DOHH2 (cell line): Measurements from ENCODE around the gene EPB41L2.
A peak's percentile ranks its signal among the peaks of the same experiment; 100 is the strongest.

Experiments
- H3F3A ChIP-seq: fragments of 200-600 bp; sonication (generic), shearing (Covaris generic); 2 replicates; pipeline ENCODE4 v1.6.0; 2016; ENCODE audit warnings: antibody characterized with exemption, mild to moderate bottlenecking; ENCODE audit not compliant: control insufficient read depth, insufficient read depth
- H3K27ac ChIP-seq: fragments of 200-600 bp; sonication (generic); 2 replicates; pipeline ENCODE4 v1.5.1; 2014; ENCODE audit warnings: low read depth, mild to moderate bottlenecking, low read length, moderate library complexity
- H3K27me3 ChIP-seq: fragments of 200-600 bp; sonication (generic); 2 replicates; pipeline ENCODE4 v1.6.1; 2014; ENCODE audit warnings: mild to moderate bottlenecking, low read length, mixed read lengths; ENCODE audit not compliant: control insufficient read depth
- H3K36me3 ChIP-seq: fragments of 200-600 bp; sonication (generic); 2 replicates; pipeline ENCODE4 v1.6.1; 2014; ENCODE audit warnings: mild to moderate bottlenecking, low read length, moderate library complexity, mixed read lengths; ENCODE audit not compliant: control insufficient read depth
- H3K4me1 ChIP-seq: fragments of 200-600 bp; sonication (generic); 2 replicates; pipeline ENCODE4 v1.6.1; 2014; ENCODE audit warnings: mild to moderate bottlenecking, low read length, mixed read lengths; ENCODE audit not compliant: control insufficient read depth
- H3K4me2 ChIP-seq: fragments of 200-600 bp; sonication (generic); 2 replicates; pipeline ENCODE4 v1.6.0; 2014; ENCODE audit warnings: mild to moderate bottlenecking, low read length, moderate library complexity
- H3K4me3 ChIP-seq: fragments of 200-600 bp; sonication (generic); 2 replicates; pipeline ENCODE4 v1.5.1; 2014; ENCODE audit warnings: mild to moderate bottlenecking, low read length, mixed read lengths
- H3K79me2 ChIP-seq: fragments of 200-600 bp; sonication (generic); 2 replicates; pipeline ENCODE4 v1.6.1; 2014; ENCODE audit warnings: mild to moderate bottlenecking, low read length, mixed read lengths; ENCODE audit not compliant: control insufficient read depth
- H3K9me2 ChIP-seq: fragments of 200-600 bp; sonication (generic); replicated peaks from 2 replicates; pipeline ENCODE4 v1.6.1; 2014; ENCODE audit warnings: mild to moderate bottlenecking, low read length, mixed read lengths; ENCODE audit not compliant: control insufficient read depth
- H3K9me3 ChIP-seq: fragments of 200-600 bp; sonication (generic); 2 replicates; pipeline ENCODE4 v1.6.1; 2014; ENCODE audit warnings: antibody characterized with exemption, low read length, mixed read lengths; ENCODE audit not compliant: control insufficient read depth, insufficient read depth
- H4K20me1 ChIP-seq: fragments of 200-600 bp; sonication (generic); 2 replicates; pipeline ENCODE4 v1.6.0; 2014; ENCODE audit warnings: low read depth, mild to moderate bottlenecking, antibody characterized with exemption, low read length, moderate library complexity; ENCODE audit not compliant: control insufficient read depth, insufficient read depth
- CTCF ChIP-seq: fragments of 200-600 bp; sonication (generic); IDR thresholded peaks from one replicate; pipeline ENCODE4 v1.5.1; 2014; ENCODE audit warnings: antibody characterized with exemption, mild to moderate bottlenecking, low read depth, low read length; ENCODE audit not compliant: poor library complexity, severe bottlenecking
- EZH2phosphoT487 ChIP-seq: fragments of 200-600 bp; sonication (generic); IDR thresholded peaks from 2 replicates; pipeline ENCODE4 v1.6.1; 2017; ENCODE audit warnings: borderline replicate concordance, mild to moderate bottlenecking, antibody characterized with exemption, low read length, moderate library complexity, mixed read lengths

The EPB41L2 gene

GRCh38 chr6:130873746-130874145 is 189.3 kb downstream of the EPB41L2 start:
- H3K9me2 ChIP-seq = no peaks in the 10 kb centered on the region
- H3K27ac ChIP-seq = no peak overlapping the region
- no peaks in the 10 kb centered on the region for H3K27me3 ChIP-seq
- H3K4me2 ChIP-seq = no peak overlapping the region
- no peak overlapping the region for H3K4me3 ChIP-seq
- no peaks in the 10 kb centered on the region for H3K4me1 ChIP-seq
- H3K79me2 ChIP-seq = no peaks in the 10 kb centered on the region
- H3K9me3 ChIP-seq = no peaks in the 10 kb centered on the region
- H4K20me1 ChIP-seq = no peaks in the 10 kb centered on the region
- H3K36me3 ChIP-seq = no peaks in the 10 kb centered on the region; the same call in 1 of the 2 replicates
- no peaks in the 10 kb centered on the region for H3F3A ChIP-seq
- no peak for TF ChIP-seq CTCF
- no peak for TF ChIP-seq EZH2phosphoT487

- H3K27me3 ChIP-seq = no peaks in the 10 kb centered on the region
- H3K79me2 ChIP-seq = no peaks in the 10 kb centered on the region
- H3F3A ChIP-seq = no peaks in the 10 kb centered on the region
- no peaks in the 10 kb centered on the region for H3K9me2 ChIP-seq
- no peaks in the 10 kb centered on the region for H4K20me1 ChIP-seq
- no peaks in the 10 kb centered on the region; the same call in 1 of the 2 replicates for H3K36me3 ChIP-seq
- no peak for TF ChIP-seq EZH2phosphoT487
- TF ChIP-seq CTCF = peak; percentile 97
- H3K4me2 ChIP-seq = no peak overlapping the region
- H3K4me1 ChIP-seq = no peaks in the 10 kb centered on the region
- H3K9me3 ChIP-seq = no peaks in the 10 kb centered on the region
- no peak overlapping the region for H3K27ac ChIP-seq
- no peak overlapping the region for H3K4me3 ChIP-seq
Measured at GRCh38 chr6:130872250-130873095, 190.6 kb downstream of the EPB41L2 start.

GRCh38 chr6:130870179-130870880 is 192.7 kb downstream of the EPB41L2 start:
- H3K9me3 ChIP-seq = no peaks in the 10 kb centered on the region
- H3K27me3 ChIP-seq = no peaks in the 10 kb centered on the region
- H4K20me1 ChIP-seq = no peaks in the 10 kb centered on the region
- H3K36me3 ChIP-seq = peaks cover 6% of the 10 kb centered on the region; the same call in 1 of the 2 replicates
- no peaks in the 10 kb centered on the region for H3K79me2 ChIP-seq
- no peak overlapping the region for H3K4me2 ChIP-seq
- no peaks in the 10 kb centered on the region for H3K4me1 ChIP-seq
- no peaks in the 10 kb centered on the region for H3K9me2 ChIP-seq
- TF ChIP-seq CTCF (no peak), EZH2phosphoT487 (no peak)
- no peaks in the 10 kb centered on the region for H3F3A ChIP-seq
- no peak overlapping the region for H3K4me3 ChIP-seq
- no peak overlapping the region for H3K27ac ChIP-seq
